CD14-positive monocyte (primary cell): Measurements from ENCODE around the gene PPP1R12B. TPM values are rescaled to one million over a fixed set of nuclear protein-coding genes. Genes with fewer than 3 reads are reported as not detected.
"Not testable (repeated sequence)": the region's sequence is repeated elsewhere in the genome, so short reads cannot be mapped to it uniquely, and the experiment has no call there.

Source experiments
- DNase-seq, 3 donors: peaks; one replicate each; pipeline ENCODE4 v3.0.0-alpha.2; 2011 to 2022
- H2AFZ ChIP-seq: 2 replicates; pipeline ENCODE4 v1.6.0; 2012; ENCODE audit warnings: mild to moderate bottlenecking, low read depth, low read length, inconsistent platforms; ENCODE audit not compliant: insufficient read depth, poor library complexity, severe bottlenecking
- H3K27ac ChIP-seq, 2 donors: 1 replicate in 1 of 2; 2 replicates in 1 of 2; pipeline ENCODE4 v1.5.1; 2012 to 2013; ENCODE audit warnings: low read length in 2 of 2, control low read depth in 1 of 2, inconsistent platforms in 1 of 2, low read depth in 1 of 2, mild to moderate bottlenecking in 1 of 2
- H3K27me3 ChIP-seq, 2 donors: one replicate each; pipeline versions ENCODE4 v1.6.0 to v1.6.1; 2011 to 2013; ENCODE audit warnings: low read length in 2 of 2; ENCODE audit not compliant: control insufficient read depth in 2 of 2, insufficient read depth in 2 of 2
- H3K36me3 ChIP-seq, 2 donors: replicated peaks in 1 of 2; 1 replicate in 1 of 2; 2 replicates in 1 of 2; pipeline versions ENCODE4 v1.5.1 to v1.6.1; 2012 to 2013; ENCODE audit warnings: low read length in 2 of 2, control low read depth in 1 of 2, inconsistent platforms in 1 of 2, mild to moderate bottlenecking in 1 of 2; ENCODE audit not compliant: insufficient read depth in 2 of 2, control insufficient read depth in 1 of 2
- H3K4me1 ChIP-seq, 2 donors: 1 replicate in 1 of 2; 2 replicates in 1 of 2; pipeline versions ENCODE4 v1.5.1 to v1.6.1; 2012 to 2013; ENCODE audit warnings: low read length in 2 of 2, control low read depth in 1 of 2, inconsistent platforms in 1 of 2, mild to moderate bottlenecking in 1 of 2, moderate library complexity in 1 of 2; ENCODE audit not compliant: insufficient read depth in 2 of 2, control insufficient read depth in 1 of 2
- H3K4me2 ChIP-seq: replicated peaks from 2 replicates; pipeline ENCODE3; 2012; ENCODE audit warnings: low read length, moderate library complexity, mild to moderate bottlenecking; ENCODE audit not compliant: poor library complexity, severe bottlenecking; ENCODE audit errors: extremely low read depth
- H3K4me3 ChIP-seq, 3 experiments: fragments of 200-600 bp in 1 of 3; sonication (generic) in 1 of 3; replicated peaks in 1 of 3; 1 replicate in 2 of 3; 2 replicates in 1 of 3; pipeline ENCODE4 v1.5.1; 2011 to 2013; ENCODE audit warnings: low read length in 3 of 3, mild to moderate bottlenecking in 3 of 3, control low read depth in 2 of 3, low read depth in 2 of 3, inconsistent platforms in 1 of 3, moderate library complexity in 1 of 3
- H3K79me2 ChIP-seq: 2 replicates; pipeline ENCODE4 v1.6.0; 2012; ENCODE audit warnings: mild to moderate bottlenecking, control low read depth, inconsistent platforms, low read length, moderate library complexity; ENCODE audit not compliant: insufficient read depth
- H3K9ac ChIP-seq: 2 replicates; pipeline ENCODE4 v1.6.0; 2017; ENCODE audit warnings: low read length, mild to moderate bottlenecking; ENCODE audit not compliant: insufficient read depth, poor library complexity, severe bottlenecking
- H3K9me3 ChIP-seq, 2 donors: replicated peaks in 1 of 2; 1 replicate in 1 of 2; 2 replicates in 1 of 2; pipeline versions ENCODE4 v1.5.1 to v1.6.1; 2012 to 2013; ENCODE audit warnings: low read length in 2 of 2, control low read depth in 1 of 2; ENCODE audit not compliant: control insufficient read depth in 1 of 2, insufficient read depth in 1 of 2
- H4K20me1 ChIP-seq: 2 replicates; pipeline ENCODE4 v1.6.0; 2012; ENCODE audit warnings: mild to moderate bottlenecking, low read length, control low read depth, moderate library complexity; ENCODE audit not compliant: insufficient read depth
- H3K27ac Mint-ChIP-seq, 7 donors: one replicate each; pipeline ENCODE4 v1.8.0; 2020; ENCODE audit warnings: mild to moderate bottlenecking in 7 of 7, mixed read lengths in 7 of 7, moderate library complexity in 6 of 7, inconsistent platforms in 2 of 7
- H3K27me3 Mint-ChIP-seq, 3 donors: one replicate each; pipeline ENCODE4 v1.8.0; 2021 to 2022; ENCODE audit warnings: low read depth in 3 of 3, mild to moderate bottlenecking in 3 of 3, mixed read lengths in 3 of 3, moderate library complexity in 3 of 3, inconsistent platforms in 1 of 3
- H3K36me3 Mint-ChIP-seq, 2 donors: one replicate each; pipeline ENCODE4 v1.8.0; 2020; ENCODE audit warnings: mixed read lengths in 2 of 2, inconsistent platforms in 1 of 2, mild to moderate bottlenecking in 1 of 2
- H3K4me1 Mint-ChIP-seq: one replicate; pipeline ENCODE4 v1.8.0; 2020; ENCODE audit warnings: mild to moderate bottlenecking, mixed read lengths
- H3K4me3 Mint-ChIP-seq, 2 donors: one replicate each; pipeline ENCODE4 v1.8.0; 2020; ENCODE audit warnings: mild to moderate bottlenecking in 2 of 2, mixed read lengths in 2 of 2, moderate library complexity in 1 of 2
- H3K9me3 Mint-ChIP-seq, 7 donors: one replicate each; pipeline ENCODE4 v1.8.0; 2020 to 2022; ENCODE audit warnings: mixed read lengths in 7 of 7, mild to moderate bottlenecking in 6 of 7, moderate library complexity in 6 of 7, inconsistent platforms in 2 of 7
- WGBS: methylation state at CpG from one replicate; pipeline ENCODE4 v1.1.5; 2013; ENCODE audit warnings: missing lambda C conversion rate; ENCODE audit not compliant: insufficient coverage; 5-methylcytosine and 5-hydroxymethylcytosine counted together
- intact Hi-C, 2 donors: fragments of 100-400 bp; cut with micrococcal nuclease; formaldehyde crosslinking; loops; one replicate each; pipeline versions ENCODE4 v1.15.0 to v1.15.1; 2023
- polyA plus RNA-seq, 3 donors: library from polyadenylated mRNA; depleted of rRNA in 1 of 3; unstranded in 2 of 3; stranded (reverse) in 1 of 3; fragments of 300-500 nt in 2 of 3; fragments of >200 nt in 1 of 3; fragmentation: Illumina TruSeq in 2 of 3; gene quantifications; 1 replicate in 2 of 3; 2 replicates in 1 of 3; pipeline ENCODE4 v1.2.3, GENCODE V29; 2012 to 2021

Gene PPP1R12B
- polyA plus RNA-seq, 3 donors, result 1.3 to 12.2 (median 1.7) TPM

- H3K27ac ChIP-seq, H3K4me1 ChIP-seq, H3K9me3 Mint-ChIP-seq, H3K36me3 ChIP-seq, H3K79me2 ChIP-seq, H2AFZ ChIP-seq, DNase-seq, H3K4me2 ChIP-seq, H3K27ac Mint-ChIP-seq, H3K9ac ChIP-seq, H3K4me3 ChIP-seq, H3K9me3 ChIP-seq: not testable (repeated sequence)
- H4K20me1 ChIP-seq, result peaks cover 82% of the 10 kb centered on the region
- Mint-ChIP-seq H3K4me3 (peak overlapping the region in 1 of 2 donors; percentile 79), H3K36me3 (peaks cover 42 to 46% of the 10 kb centered on the region in 2 donors), H3K4me1 (peaks cover 10% of the 10 kb centered on the region), H3K27me3 (peaks cover 55 to 64% (median 61%) of the 10 kb centered on the region in 3 donors)
- intact Hi-C loops, result loop anchor here in 1 of 2 donors (10.0 kb wide), 1 partner anchor 248 kb away; the partner anchor contains the start of gene SYT2
- peaks cover 46 to 58% of the 10 kb centered on the region in 2 donors for H3K27me3 ChIP-seq
These were observed 117.8 kb downstream of the PPP1R12B start for GRCh38 chr1:202466339-202466738.

DNA sequence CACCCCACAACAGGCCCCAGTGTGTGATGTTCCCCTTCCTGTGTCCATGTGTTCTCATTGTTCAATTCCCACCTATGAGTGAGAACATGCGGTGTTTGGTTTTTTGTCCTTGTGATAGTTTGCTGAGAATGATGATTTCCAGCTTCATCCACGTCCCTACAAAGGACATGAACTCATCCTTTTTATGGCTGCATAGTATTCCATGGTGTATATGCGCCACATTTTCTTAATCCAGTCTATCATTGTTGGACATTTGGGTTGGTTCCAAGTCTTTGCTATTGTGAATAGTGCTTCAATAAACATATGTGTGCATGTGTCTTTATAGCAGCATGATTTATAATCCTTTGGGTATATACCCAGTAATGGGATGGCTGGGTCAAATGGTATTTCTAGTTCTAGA is 118.9 kb downstream of the PPP1R12B start:
- Mint-ChIP-seq H3K36me3 (peaks cover 43 to 47% of the 10 kb centered on the region in 2 donors), H3K4me3 (peak overlapping the region in 1 of 2 donors; percentile 75), H3K4me1 (peaks cover 10% of the 10 kb centered on the region), H3K27me3 (peaks cover 61 to 68% (median 66%) of the 10 kb centered on the region in 3 donors)
- not testable (repeated sequence) for H3K36me3 ChIP-seq, DNase-seq, H3K4me3 ChIP-seq, H3K79me2 ChIP-seq, H3K4me1 ChIP-seq, H3K27ac ChIP-seq, H3K9me3 ChIP-seq, H3K4me2 ChIP-seq, H3K9ac ChIP-seq, H2AFZ ChIP-seq, H3K9me3 Mint-ChIP-seq, H3K27ac Mint-ChIP-seq
- intact Hi-C loops, result loop anchor here in 1 of 2 donors (10.0 kb wide), 1 partner anchor 247 kb away; the partner anchor contains the start of gene SYT2
- no CpG with 5 or more reads among the region's 3 CpGs for WGBS
- peaks cover 48 to 64% of the 10 kb centered on the region in 2 donors for H3K27me3 ChIP-seq
- H4K20me1 ChIP-seq, result peaks cover 82% of the 10 kb centered on the region

DNA sequence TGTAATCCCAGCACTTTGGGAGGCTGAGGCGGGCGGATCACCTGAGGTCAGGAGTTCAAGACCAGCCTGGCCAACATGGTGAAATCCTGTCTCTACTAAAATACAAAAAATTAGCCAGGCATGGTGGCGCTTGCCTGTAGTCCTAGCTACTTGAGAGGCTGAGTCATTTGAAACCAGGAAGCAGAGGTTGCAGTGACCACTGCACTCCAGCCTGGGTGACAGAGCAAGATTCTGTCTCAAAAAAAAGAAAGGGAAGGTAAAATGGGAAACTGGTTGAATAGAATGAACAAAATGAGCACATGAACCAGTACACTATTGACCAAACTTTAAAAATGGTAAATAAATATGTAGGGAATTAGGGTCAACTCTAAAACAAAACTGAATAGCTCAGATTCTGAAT is 120.2 kb downstream of the PPP1R12B start:
- not testable (repeated sequence) for H3K4me1 ChIP-seq, H3K9me3 Mint-ChIP-seq, H3K9me3 ChIP-seq, H3K27ac ChIP-seq, H3K4me2 ChIP-seq, H3K36me3 ChIP-seq, H3K4me3 ChIP-seq, H2AFZ ChIP-seq, H3K9ac ChIP-seq, H3K79me2 ChIP-seq
- DNase-seq, result peak; percentile 62 to 81 (median 75)
- Histone ChIP-seq H3K27me3 (peaks cover 57 to 70% of the 10 kb centered on the region in 2 donors), H4K20me1 (peaks cover 84% of the 10 kb centered on the region)
- no CpG with 5 or more reads among the region's 3 CpGs for WGBS
- intact Hi-C loops, result loop anchor here in 1 of 2 donors (10.0 kb wide), 1 partner anchor 246 kb away; the partner anchor contains the start of gene SYT2
- Mint-ChIP-seq H3K4me1 (peaks cover 10% of the 10 kb centered on the region), H3K4me3 (peak overlapping the region in 1 of 2 donors; percentile 80), H3K27ac (peak overlapping the region in 3 of 7 donors; percentile 61 to 68 (median 63)), H3K27me3 (peaks cover 68 to 74% (median 72%) of the 10 kb centered on the region in 3 donors), H3K36me3 (peaks cover 45 to 46% of the 10 kb centered on the region in 2 donors)

DNA sequence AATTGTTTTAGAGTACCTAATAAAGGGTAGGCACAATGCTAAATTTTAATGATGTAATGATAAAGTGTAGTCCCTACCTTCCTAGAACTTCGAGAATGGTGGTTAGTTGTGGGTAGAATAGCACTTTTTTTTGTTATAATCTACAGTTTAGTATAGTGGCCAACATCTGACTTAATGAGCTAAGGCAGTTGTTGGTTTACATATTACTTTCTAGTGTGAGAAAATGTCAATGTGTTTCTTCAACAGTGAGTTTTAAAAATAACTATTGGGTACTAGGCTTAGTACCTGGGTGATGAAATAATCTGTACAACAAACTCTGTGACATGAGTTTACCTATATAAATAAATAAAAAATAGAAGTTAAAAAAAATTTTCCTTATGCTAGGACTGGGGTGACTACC is 120.6 kb downstream of the PPP1R12B start:
- H3K9me3 Mint-ChIP-seq, H3K27ac Mint-ChIP-seq, H3K9ac ChIP-seq, H3K79me2 ChIP-seq, H3K4me1 ChIP-seq, H3K9me3 ChIP-seq, H3K4me2 ChIP-seq, DNase-seq, H2AFZ ChIP-seq, H3K36me3 ChIP-seq, H3K27ac ChIP-seq, H3K4me3 ChIP-seq: not testable (repeated sequence)
- H3K36me3 Mint-ChIP-seq, result peaks cover 46% of the 10 kb centered on the region in 2 donors
- peaks cover 10% of the 10 kb centered on the region for H3K4me1 Mint-ChIP-seq
- peak overlapping the region in 1 of 2 donors; percentile 80 for H3K4me3 Mint-ChIP-seq
- peaks cover 72 to 75% (median 74%) of the 10 kb centered on the region in 3 donors for H3K27me3 Mint-ChIP-seq
- WGBS, result no CpG with 5 or more reads among the region's 1 CpG
- H4K20me1 ChIP-seq, result peaks cover 85% of the 10 kb centered on the region
- peaks cover 61 to 74% of the 10 kb centered on the region in 2 donors for H3K27me3 ChIP-seq
- intact Hi-C loops, result loop anchor here in 1 of 2 donors (10.0 kb wide), 1 partner anchor 246 kb away; the partner anchor contains the start of gene SYT2
